ENCODE data around the gene SMURF2.
"Not testable (repeated sequence)": the region's sequence is repeated elsewhere in the genome, so short reads cannot be mapped to it uniquely, and the experiment has no call there.

SMURF2 gene

DNA sequence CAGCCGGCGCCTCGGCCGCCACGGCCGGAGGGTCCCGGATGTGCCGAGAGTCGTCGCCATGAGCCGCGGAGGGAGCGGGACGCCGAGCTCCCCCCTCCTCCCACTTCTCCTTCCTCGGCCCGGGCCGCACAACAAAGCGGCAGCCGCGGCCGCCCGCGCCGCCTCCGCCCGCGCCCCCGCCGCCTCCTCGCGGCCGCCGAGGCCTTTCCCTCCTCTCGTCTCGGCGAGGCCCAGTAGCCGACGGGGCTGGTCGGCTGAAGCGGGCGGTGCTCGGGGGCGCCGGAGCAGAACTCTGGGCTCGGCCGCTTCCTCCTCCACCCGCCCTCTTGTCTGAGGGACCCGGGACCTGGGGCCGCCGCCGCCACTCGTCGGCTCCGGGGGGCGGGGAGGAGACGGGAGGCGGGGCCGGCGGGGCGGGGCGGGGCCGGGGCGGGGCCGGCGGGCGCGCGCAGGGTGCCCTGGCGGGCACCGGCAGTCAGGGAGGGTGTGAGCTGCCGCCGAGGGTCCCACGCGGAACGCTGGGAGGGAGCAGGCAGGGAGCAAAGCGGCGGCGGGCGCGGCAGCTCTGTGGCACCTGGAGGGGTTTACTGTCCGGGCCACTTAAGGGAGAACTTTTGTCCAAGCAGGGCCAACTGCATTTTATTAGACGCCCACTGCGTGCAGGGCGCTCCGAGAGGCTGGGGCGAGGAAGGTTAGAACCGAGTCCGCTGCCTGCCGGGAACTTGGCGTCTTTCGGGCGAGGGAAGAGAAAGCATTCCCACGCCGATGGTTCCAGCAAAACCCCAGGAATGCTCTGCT lies at the start of gene SMURF2:
TSS of gene SMURF2 (minus strand) at position 332 of the 798 bp plus-strand sequence. CDS start 427 bp downstream, outside the sequence.
- DNase-seq = peak; percentile 71

GRCh38 chr17:64709481-64709880 lies 47.4 kb upstream of the SMURF2 start:
- no peak for DNase-seq

DNA sequence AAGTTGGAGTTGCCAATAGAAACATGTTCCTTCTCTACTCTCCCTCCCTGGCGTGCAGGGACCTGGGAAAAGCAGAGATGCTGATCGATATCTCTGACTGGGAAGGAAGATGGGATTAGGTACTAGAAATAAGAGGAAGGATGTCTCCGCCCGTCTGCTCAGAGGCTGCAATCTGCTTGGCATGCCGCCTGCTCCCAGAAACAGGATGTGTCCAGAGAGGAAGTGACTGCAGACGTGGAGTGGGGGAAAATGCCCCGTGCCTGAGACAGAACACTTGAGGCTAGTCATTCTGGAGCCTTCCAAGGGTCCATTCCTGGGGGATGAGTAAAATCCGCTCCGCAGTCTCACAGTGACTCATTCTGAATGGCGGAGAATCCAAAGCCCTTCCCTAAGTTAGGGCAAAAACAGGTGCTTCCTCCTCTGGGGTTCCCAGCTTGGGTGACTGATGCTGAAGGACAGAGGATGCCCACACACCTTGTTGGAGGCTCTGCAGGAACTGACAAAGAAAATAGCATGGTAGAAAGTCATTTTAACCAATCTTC lies 45.0 kb upstream of the SMURF2 start:
- no peak for DNase-seq

DNA sequence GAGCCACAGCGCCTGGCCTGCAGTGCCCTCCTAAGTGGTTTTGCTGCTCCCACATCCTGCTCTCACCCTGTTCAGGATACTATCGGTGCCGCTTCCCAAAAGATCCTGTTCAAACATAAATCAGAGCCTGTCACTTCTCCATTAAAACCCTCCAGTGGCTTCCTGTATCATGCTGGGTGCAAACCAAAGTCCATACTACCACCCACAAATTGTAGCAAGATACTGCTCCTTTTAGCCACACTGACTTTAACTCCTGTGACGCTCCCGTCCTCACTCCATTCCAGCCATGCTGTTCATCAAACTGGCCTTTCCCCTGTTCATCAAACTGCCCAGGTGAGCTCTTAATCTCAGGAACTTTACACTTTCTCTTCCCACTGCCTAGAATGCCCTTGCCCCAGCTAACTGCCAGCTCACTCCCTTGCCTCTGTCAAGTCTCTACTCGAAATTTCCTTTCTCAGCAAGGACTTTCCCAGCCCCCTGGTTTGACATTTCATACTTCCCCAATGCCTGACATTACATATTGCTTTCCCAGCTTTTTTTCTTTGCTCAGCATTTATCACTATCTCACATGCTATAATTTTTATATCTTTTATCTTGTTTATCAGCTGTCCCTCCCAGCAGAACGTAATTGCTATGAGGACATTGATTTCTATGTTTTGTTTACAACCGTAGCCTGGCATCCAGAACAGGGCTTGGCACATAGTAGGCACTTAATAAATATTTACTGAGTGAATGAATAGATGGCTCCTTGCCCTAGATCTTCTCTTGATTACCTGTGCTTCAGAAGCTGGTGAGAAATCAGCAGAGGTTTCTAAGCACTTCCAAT lies 44.3 kb upstream of the SMURF2 start:
- no peak for DNase-seq

DNA sequence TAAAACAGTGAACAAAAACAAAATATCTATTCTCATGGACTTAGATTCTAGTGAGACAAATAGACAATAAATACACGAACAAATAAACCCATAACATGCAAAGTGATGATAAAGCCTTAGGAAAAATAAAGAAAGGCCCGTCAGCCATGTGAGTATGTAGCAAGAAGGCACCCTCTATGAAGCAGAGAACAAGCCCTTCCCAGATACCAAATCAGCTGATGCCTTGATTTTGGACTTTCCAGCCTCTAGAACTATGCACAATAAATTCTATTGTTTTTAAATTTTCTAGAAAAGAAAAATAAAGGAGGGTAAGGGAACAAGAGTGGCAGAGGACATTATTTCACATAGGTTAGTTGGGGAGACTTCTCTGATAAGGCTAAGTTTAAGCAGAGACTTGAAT lies 40.7 kb upstream of the SMURF2 start:
- DNase-seq = no peak

- no peak for DNase-seq
Observed at GRCh38 chr17:64698725-64699124, 36.6 kb upstream of the SMURF2 start.

GRCh38 chr17:64694207-64694606 lies 32.1 kb upstream of the SMURF2 start:
- DNase-seq = no peak

GRCh38 chr17:64692187-64692586 lies 30.1 kb upstream of the SMURF2 start:
- DNase-seq = no peak

GRCh38 chr17:64689106-64689505 lies 27.0 kb upstream of the SMURF2 start:
- DNase-seq = no peak

DNA sequence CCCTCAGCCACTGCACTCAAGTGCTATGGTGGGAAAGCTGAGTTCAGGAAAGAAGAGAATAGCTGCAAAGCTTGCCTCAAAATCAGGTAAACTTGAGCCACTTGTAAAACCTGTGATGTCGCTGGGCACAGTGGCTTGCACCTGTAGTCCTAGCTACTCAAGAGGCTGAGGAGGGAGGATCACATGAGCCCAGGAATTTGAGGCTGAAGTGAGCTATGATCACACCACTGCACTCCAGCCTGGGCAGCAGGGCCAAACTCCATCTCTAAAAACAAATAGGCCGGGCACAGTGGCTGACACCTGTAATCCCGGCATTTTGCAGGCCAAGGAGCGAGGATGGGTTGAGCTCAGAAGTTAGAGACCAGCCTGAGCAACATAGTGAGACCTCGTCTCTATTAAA lies 26.4 kb upstream of the SMURF2 start:
- DNase-seq = no peak

- no peak for DNase-seq
Observed at GRCh38 chr17:64687961-64688360, 25.9 kb upstream of the SMURF2 start.

DNA sequence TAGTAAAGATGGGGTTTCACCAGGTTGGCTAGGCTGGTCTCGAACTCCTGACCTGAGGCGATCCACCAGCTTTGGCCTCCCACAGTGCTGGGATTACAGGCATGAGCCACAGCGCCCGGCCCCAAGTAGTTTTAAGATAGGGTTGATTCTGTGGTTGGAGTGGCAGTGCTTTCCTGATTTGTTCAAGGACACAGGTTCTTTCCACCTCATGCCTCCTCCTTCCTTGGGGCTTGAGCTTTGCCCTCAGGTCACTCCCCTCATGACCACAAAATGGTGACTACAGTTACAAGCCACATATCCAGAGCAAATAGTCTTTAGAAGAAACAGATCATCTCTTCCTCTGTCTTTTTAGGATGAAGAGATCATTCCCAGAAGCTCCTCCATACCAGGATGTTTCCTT lies 25.3 kb upstream of the SMURF2 start:
- DNase-seq = no peak

- DNase-seq = no peak
Observed at GRCh38 chr17:64686705-64687104, 24.6 kb upstream of the SMURF2 start.

DNA sequence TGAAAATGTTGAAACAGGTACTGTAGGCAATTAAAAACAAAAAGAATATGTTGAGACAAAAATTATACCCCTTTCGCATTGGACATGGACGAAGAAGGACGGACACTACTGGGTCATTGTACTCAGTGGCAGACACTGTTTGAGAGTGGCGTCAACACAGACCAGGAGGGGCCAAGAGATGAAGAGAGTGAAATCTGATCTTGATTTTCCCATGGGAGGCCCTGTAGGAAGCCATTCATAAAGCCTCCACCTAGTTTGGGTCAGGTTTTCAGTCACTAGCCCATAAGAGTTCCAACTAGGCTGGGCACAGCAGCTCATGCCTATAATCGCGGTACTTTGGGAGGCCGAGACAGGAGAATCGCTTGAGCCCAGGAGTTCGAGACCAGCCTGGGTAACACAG lies 23.6 kb upstream of the SMURF2 start:
- DNase-seq = no peak

- no peak for DNase-seq
Observed at GRCh38 chr17:64683796-64684195, 21.7 kb upstream of the SMURF2 start.

- no peak for DNase-seq
Observed at GRCh38 chr17:64682261-64683181, 20.4 kb upstream of the SMURF2 start.

GRCh38 chr17:64679710-64680216 lies 17.7 kb upstream of the SMURF2 start:
- no peak for DNase-seq

DNA sequence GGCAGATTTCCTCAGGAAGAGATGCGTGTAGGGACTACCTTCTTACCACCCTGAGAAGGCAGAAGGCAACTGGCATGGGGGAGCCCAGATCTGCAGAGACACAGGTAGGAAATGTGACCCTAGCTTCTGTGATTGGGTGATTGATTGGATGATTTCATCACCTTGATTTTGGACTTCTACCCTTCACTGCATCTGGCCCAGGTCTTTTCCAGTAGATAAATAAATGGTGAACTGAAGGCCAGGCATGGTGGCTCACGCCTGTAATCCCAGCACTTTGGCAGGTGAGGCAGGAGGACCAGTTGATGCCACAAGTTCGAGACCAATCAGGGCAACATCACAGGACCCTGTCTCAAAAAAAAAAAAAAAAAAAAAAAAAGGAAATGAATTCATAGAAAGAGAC lies 14.7 kb upstream of the SMURF2 start:
- DNase-seq = no peak

GRCh38 chr17:64670843-64671590 lies 8.9 kb upstream of the SMURF2 start:
- not testable (repeated sequence) for DNase-seq

DNA sequence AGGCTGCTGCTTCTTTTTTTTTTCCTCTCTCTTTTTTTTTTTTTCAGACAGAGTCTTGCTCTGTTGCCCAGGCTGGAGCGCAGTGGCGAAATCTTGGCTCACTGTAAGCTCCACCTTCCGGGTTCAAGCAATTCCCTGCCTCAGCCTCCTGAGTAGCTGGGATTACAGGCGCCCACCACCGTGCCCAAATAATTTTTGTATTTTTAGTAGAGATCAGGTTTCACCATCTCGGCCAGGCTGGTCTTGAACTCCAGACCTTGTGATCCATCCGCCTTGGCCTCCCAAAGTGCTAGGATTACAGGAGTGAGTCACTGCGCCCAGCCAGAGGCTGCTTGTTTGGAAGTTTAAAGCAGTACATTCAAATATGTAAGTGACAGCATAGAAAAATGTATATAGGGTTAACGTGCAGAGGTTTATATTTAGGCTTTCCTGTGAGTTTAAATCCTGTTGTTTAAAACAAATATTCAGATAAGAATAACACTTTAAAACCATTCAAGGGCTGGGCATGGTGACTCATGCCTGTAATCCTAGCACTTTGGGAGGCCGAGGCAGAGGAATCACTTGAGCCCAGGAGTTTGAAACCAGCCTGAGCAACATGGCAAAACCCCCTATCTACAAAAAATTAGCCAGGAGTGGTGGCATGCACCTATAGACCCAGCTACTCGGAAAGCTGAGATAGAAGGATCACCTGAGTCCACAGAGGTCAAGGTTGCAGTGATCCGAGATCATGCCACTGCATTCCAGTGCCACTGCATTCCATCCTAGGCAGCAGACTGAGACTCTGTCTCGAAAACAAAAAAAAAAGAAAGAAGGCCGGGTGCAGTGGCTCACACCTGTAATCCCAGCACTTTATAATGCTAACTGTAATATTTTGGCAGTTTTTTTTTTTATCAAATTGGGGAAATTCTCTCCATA lies 6.0 kb upstream of the SMURF2 start:
- DNase-seq = not testable (repeated sequence)
